Esophagus mucosa (tissue), 1 donor: Measurements from ENCODE around the gene TCF4. TPM values are rescaled to one million over a fixed set of nuclear protein-coding genes. Genes with fewer than 3 reads are reported as not detected.

Source experiments
- ATAC-seq: fragments of 200-7000 bp; cut with Tn5 transposase; one replicate; pipeline ENCODE4 v1.9.1; 2020
- total RNA-seq: library from RNA; stranded (reverse); gene quantifications from one replicate; pipeline ENCODE4 v1.2.4, GENCODE V29; 2023
- donor health status: DM: yes; HTN: yes; CAD: no.

Gene TCF4
- total RNA-seq, 1 donor from 2014 or later = 25.1 TPM

DNA sequence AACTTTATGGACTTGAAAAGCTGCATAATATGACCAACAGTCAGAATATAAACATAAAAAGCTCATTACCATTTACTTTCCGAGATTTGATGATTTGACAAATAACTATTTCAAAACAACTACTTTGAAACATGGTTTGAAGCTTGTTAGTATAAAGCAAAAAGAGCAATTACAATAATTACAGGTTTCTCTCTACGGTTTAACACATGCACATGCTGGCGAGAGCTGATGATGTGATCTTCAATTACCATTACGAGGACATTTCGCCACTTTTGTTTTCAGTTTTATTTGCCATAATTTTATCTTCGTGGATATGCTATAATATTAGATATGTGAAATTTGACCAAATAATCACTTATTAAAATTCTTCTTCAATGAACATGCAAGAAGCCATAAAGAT is 270.1 kb downstream of the TCF4 start:
- ATAC-seq = no peak

DNA sequence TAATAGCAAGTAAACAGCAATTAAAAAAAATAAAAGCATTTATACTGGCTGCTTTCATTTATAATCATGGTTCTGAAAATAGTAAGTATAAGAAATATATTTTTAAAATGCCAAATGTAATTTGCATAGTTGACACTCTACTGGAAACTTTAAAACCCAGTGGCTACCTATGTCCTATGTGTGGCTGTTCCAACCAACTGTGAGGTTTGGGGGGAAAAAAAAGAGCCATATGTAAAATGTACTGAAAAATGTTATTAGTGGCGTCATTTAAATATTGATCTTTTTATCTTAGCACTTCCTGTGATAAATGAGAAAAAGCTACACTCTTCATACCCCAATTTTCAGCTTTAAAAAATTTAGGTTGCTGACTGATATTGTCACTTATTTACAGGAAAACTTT is 270.7 kb downstream of the TCF4 start:
- no peak for ATAC-seq

DNA sequence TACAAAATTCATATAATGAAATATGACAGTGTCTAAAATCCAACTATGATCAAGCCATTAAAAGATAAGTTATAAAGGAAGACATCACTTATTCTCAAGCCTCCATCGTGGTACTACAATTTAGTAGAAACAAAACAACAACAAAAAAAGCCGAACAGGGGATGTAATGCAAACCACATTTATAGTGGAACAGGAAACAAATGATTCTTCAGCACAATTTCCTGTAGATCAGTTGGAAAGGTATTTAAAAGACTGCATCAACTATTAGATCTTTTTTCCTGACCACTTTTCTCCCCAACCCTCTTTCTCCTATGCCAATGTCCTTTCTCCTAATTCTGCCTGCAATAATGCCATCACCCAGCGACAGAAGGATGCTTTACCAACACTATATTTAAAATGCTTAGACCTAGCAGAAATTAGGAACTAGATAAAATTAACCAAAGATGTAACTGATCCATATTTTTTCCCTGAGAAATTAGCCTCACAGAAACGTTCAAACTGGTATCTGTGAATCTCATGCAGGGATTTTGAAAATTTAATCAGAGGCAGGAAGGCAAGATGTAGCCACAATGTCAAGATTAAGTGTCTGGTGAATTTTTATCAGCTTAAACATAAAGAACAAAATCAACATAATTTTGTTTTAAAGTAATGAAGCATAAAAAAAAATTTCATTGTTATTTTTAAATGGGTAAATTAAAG is 271.4 kb downstream of the TCF4 start:
- no peak for ATAC-seq

DNA sequence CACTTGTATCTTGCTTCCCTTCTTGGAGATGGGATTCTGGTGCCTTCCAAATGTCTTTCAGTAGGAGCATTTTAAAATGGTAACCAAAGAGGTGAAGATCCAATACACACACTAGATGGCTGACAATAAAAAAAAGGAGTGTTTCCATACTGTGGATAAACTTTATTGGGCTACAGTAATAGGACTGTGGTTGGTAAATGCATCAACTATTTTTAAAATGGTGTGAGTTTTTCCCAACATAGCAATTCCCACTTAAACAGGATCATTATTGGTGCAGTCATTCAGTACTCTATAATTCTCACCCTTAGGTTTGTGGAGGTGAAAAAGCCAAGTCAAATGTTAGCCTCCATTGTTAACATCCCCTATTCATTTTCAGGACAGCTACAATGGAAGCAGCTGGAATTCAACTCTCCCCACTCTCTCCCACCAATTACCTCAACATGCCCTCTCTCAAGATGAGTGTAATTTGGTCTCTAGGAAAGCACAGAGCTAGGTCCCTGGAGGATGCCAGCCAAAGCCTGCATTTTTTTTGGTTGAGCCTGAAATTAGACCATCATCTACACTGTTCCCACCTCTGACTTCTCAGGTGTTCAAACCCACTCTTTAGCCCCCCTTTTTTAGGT is 273.3 kb downstream of the TCF4 start:
- ATAC-seq = no peak

DNA sequence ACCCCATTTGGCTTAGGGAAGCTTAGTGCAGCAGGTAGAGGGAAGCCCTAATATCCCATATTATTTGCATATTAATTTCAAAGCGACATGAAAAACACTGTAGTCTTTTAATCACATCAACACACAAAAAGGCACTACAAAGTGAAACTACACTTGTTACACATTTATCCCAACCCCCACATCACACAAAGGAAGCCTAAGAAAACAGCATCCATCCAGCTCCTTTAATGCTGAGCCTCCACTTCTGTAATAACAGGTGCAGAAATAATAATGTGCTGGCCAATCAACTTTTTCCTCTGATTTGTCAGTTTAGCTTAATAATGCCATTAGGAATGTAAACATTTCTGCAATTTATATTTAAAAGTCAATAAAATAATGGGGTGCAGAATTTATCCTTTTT is 274.0 kb downstream of the TCF4 start:
- no peak for ATAC-seq

DNA sequence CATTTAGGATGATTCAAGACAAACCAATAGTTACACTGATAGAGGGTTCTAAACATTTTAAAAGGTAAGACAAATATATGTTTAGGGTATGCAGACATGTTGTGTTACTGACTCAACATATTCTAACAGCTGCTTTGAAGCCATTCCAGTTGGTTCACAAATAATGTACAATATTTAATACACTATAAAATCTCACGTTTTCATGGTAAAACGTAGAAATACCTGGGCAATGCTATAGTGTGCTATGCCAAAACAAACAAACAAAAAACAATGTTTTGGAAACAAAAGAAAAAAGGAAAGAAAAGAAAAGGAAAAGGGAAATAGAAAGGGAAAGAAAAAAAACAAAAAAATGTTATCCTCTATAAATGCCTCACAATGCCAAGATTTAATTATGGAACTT is 277.1 kb downstream of the TCF4 start:
- no peak for ATAC-seq

DNA sequence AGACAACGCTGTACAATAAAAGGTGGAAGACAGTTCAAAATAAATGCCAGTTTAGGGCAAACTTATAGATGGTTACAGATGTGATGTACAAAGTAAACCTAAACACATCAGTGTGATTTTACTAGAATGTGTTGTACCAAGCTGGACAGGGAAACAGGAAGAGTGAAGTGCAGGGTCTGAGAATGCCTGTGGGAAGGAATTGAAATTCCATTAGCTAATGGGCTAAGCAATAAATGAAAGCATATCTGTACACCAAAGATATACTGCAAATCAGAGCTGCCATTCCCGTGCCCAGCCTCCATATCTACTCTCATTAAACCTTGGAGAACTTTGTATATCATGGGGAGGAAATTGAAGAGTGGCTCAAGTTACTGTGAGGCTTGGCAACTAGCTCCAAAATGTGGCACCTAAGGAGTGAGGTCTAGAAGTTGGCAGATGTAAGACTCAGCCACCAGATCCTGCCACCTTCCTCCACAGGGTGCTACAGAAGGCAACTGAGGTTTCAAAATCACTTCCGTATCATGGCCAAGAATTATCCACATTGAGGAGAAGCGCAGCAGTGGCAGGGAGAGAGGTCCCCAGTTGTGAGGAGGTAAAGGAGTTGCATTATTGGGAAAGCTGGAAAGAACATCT is 277.8 kb downstream of the TCF4 start:
- no peak for ATAC-seq

DNA sequence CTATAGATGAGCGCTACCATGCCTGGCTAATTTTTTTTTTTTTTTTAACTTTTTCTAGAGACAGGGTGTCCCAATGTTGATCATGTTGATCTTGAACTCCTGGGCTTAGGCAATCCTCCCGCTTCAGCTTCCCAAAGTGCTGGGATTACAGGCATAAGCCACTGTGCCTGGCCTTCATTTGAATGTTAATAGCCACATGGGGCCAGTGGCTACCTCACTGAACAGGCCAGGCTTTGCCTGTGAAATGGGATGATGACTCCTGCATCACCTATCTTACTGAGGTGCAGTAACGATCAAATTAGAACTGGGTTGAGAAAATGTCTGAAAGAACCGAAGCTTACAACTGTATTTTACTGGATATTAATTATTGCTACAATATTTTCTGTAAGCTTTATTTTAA is 278.7 kb downstream of the TCF4 start:
- ATAC-seq = no peak

DNA sequence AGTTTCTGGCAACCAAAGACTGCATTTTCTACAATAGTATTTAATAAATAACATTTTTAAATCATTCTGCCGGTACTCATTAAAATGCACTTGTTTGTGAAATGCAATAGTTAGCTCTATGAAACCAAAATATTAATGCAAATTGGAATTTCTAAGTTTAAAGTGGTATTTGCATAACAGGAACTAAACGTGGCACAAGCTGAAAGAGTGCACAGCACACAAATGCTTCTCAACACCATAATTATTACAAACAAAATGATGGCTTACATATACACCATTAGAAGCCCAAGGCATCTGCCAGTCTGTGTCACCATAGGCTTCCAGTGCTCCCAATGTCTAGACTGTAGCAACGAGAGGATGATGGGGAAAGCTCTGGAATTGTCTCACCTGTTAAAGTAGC is 280.5 kb downstream of the TCF4 start:
- ATAC-seq = no peak

DNA sequence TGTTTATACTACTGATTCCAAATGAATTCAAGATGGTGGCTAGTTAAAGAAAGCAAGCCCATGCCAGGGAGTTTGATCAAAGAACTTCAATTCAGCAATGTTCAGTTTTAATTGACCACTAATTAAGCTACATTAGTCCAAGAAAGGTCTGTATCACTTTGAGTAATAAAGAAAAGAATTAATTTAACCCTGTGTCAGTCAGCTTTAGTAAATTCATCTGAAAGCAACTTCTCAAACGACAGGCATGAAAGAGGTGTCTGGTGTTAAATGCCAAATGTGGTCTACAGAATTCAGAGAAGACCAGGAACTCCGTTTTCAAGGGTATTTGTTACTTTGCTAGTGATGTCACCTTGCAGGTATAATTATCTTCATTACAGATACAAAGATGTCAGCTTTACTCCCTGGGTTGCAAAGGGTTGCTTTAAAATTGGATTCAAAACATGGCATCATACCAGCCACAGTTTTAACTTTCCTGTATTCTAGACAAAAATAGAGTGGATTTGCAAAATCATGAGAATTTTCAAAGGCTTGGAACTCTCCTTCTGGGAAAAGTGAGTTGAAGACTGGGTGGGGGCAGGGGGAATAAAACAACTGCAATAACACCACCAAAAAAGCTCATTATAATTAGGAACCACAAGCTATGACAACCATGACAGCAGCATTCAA is 281.5 kb downstream of the TCF4 start:
- ATAC-seq = no peak

DNA sequence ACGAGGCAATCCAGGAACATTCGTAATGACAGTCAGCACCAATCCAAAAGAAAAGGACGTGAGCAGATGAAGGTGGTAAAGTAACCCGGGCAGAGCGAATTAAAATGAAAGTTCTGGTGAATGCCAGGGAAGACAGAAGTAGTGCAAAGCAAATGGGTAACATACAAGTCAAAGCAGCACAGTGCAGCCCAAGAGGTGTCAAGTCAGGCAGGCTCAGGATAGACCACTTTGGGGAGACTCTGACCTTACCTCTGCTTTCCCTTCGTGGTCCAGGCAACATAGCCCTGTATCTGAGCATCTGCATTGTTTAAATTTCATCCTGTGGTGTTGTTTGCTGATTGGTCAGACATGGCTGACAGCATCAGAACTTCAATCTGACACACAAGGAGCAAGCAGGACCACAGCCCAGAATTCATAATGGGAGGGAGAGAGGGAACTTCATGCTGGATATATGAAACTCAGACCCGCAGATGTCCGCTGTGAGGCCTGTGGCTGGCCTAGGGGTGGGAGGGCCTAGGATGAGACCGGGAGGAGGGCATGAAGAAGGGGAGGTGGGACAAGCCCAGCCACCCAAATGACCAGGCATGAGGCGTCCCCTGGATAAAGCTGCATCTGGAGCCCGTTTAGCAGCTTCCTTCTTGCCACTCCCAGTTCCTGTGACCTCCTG is 285.7 kb downstream of the TCF4 start:
- ATAC-seq = no peak

DNA sequence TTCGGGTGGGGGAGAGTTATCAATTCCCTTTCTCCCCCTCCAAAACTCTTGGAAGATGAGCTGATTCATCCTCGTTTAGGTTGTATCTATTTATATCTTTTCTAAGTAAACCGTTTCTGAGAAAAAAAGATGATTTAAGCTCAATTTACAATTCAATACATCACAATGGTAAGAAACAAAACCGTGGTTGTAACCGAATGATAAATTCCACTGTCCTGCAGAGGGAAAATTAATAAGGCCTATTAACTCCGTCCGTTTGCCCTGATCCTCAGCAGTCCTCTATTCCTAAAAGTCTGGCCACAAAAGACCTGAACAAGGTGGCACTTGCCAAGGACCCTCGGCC is 286.2 kb downstream of the TCF4 start:
- no peak for ATAC-seq

DNA sequence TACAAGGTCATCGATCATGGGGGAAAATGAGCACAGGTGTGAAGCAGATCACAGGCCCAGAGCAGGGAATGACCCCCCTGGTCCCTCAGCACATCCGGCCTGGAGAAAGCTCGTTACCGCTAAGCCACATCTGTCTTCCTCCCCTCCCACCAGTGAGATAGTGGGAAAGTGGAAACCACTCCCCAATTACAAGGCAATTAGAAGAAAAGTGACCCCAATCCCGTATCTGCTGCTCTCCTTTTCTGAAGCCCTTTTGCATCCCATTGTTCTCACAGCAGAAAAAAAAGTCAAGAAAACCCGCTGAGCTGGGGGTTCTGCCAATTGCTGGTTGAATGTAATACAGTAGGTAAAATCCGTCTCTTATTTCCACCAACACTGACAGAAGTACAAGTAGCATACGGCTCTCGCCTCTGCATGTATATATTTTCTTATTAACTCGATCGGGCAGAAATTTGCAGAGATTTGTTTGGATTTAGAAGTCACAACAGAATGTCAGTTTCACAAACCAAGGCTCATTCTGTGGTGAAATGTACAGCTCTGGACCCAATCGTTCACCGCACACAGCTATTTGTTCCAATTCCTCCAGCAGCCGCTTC is 287.0 kb downstream of the TCF4 start:
- no peak for ATAC-seq

DNA sequence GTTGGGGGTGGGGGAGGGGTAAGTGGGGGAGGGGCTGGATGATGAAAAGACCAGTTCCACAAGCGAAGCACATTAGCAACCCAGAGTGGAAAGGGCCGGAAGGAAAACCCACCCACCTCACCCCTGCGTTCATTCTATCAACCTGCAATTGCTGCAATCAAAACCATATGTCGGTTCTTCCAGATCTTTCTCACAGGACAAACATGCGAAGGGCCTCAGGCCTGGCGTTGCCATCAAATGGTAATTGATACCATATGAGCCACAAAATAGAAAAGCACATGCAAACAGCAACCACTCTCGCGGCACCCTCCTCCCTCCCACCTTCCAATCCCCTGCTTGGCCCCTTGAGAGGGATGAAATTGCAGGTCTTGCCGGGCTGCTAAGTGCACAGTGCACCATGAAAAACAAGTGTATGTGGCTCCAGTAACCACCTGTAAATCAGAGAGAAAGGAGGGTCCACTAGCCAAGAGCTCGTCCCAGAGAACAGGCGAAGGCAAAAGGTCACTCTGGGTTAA is 287.5 kb downstream of the TCF4 start:
- no peak for ATAC-seq

DNA sequence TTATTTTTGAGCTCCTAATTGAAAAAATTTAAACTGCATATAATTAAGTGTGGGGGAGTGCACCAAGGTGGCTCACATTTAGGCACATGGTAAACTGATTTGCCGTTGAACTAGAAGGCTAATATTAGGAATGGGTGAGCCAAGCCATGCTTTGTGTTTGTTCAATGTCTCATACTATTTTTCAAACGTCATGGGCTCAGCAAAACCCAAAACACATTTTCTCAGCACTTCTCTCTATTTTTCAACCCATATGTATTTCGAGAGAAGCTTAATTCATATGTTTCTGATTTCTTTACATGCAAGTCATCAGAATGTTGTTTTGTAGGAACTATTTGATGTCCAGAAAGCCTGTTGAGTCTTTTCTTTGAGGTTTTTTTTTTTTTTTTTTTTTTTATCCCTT is 291.2 kb downstream of the TCF4 start:
- no peak for ATAC-seq

DNA sequence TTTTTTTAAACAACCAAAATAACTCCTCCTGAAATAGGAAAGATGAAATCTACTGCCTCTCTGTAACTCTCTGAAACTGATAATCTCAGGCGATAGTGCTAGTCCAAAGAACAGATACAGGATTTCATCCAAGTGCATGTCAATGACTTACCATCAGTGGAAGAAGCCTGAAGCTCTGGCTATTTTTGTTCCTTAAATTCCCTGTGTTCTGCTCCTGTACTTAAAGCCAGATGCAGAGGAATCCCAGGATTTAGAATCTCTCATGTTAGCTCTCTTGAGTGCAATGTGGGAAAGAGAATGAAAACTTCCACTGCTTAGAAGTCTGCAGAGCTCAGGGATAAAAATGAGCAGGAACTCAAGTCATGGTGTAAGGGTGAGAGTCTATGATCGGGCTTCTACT is 291.9 kb downstream of the TCF4 start:
- ATAC-seq = no peak

DNA sequence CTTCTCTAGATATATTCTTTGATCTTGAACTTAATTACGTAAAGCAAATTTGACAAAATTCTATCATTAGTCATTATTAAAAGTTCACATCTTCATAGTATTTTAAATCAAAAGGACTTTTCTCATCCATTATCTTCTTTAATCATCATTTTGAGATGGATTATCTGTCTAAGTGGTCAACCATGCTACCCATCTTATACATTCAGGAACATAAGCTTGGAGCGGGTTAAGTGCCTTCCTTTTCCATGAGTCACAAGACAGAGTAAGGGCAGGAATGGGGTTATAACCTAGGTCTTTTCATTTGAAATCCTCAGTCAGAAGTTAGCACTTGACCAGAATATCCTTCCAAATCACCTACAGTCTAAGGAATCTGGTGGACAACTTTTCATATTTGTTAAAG is 297.1 kb downstream of the TCF4 start:
- ATAC-seq = no peak

DNA sequence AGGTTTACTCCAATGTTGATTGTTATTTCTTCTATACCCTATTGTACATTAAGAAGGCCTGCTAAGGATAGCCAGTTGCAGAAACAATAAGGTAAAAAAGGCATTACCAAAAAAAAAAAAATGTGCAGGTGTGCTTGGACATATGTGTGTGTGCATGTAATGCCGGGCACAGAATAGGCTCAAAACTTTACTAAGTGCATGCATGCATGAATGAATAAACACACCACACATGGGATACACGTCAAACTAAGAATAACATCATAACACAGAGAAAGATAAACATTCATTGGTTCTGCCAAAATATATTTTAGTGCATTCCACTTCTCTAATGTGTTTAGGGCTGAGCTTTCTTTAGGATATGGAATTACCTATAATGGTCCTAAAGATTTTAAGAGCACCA is 298.2 kb downstream of the TCF4 start:
- no peak for ATAC-seq

DNA sequence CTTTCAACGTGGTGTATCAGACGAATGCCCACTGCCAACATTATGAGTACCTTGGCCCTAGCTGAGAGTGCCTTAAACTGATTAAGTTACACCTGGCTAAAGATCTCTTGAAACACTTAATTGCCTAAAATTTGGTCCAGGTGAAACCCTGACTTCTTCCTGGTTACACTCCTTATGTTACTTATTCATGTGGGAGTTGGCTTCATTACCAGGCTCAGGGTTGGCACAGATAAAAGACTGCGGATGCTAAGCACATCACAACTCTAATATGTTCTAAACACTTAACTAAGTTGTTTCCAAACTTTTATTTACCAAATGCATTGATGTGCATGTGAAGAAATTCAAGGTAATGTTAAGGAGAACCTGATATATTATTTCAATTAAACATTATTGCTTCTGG is 298.9 kb downstream of the TCF4 start:
- ATAC-seq = no peak

DNA sequence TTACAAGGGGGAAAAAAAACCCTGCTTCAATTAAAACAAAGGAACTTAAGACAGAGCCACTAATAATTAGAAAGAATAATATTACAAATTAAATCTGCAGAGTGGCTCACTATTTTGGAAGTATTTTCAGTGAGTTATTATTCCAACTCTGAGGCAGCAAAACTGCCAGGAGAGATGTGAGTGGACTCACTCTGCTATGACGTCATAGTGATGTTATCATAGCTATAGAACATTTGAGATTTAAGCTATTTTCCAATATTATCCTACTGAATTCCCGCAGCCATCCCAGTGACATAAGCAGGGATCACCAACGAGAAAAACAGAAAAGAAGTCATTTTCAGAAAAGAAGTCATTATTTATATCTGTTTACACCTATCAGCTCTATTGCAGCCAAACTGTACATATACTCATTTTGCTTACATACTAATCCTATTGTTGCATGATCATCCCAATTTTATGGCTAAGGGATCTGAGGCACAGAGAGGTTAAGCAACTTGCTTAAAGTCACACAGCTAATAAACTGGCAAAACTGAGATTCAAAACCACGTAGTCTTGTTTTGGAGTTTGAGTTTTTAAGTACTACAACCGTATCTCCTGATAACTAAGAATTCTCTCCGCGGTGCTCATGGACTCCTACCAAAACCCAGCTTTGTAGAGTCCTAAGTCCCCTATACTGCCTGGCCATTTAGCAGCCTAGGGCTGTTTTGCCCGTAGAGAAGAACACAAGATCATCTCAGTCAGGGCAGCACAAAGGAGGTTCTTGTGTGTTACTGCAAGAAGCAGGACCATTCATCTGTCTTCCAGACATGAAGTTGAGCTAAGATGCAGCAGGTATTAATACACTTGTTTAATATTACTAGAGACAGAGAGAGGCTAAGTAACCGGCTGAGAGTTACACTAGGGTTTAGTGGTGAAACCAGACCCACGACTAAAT is 299.8 kb downstream of the TCF4 start:
- ATAC-seq = no peak

DNA sequence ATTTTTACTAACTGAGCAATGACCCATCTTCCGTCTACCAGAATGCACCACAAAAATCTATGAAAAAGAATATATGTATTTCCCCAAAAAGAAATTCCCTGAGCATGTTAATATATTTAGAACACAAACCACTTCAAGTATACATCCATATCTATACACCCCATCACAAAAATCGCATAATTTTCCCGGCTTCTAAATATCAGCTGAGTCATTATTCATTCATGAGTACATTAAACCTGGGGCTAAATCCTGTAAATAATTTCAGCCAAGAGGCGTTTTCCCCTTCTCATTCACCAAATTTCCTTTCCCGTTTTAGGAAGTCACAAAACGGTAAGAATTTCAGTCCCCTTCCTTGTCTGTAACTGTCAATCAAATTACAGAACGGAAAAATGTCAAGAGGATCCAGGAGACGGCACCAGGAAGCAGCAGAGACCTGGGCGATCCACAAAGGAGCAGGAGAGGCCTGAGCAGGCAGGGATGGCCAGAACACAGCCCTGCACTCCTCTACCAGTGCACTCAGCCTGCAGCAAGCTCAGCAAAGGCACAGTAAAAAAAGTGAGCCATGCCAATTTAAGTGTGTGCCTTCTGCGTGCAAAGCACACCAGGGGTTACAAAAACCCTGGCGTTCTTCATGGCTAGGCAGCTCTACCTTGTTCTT is 300.7 kb downstream of the TCF4 start:
- ATAC-seq = no peak
